Stimulated activated CD4-positive, alpha-beta T cell treated with anti-CD3 and anti-CD28 coated beads, TNF-alpha, amount 100 ng/mL, for 1 hour (primary cell): ENCODE results near the gene TMEM87A.

ENCODE experiments used
- DNase-seq, 3 donors: peaks; one replicate each; pipeline ENCODE4 v3.0.0-alpha.2; 2020; ENCODE audit warnings: low read depth in 3 of 3, low spot score in 1 of 3

The TMEM87A gene

GRCh38 chr15:42207674-42208579 is 65.3 kb downstream of the TMEM87A start, which contains the start of gene VPS39:
Gene VPS39, minus strand, starts transcription at chr15:42208304. Its CDS starts 151 bp downstream, at chr15:42208153.
- peak; percentile 48 to 70 (median 53) for DNase-seq

GRCh38 chr15:42206406-42206805 is 66.8 kb downstream of the TMEM87A start:
- DNase-seq = no peak

- DNase-seq = no peak
These were observed 69.3 kb downstream of the TMEM87A start for GRCh38 chr15:42203891-42204290.

- DNase-seq = no peak
These were observed 70.6 kb downstream of the TMEM87A start for GRCh38 chr15:42202653-42203052.

GRCh38 chr15:42201801-42202200 is 71.4 kb downstream of the TMEM87A start:
- DNase-seq = no peak

- DNase-seq = no peak
These were observed 74.1 kb downstream of the TMEM87A start for GRCh38 chr15:42199126-42199525.

GRCh38 chr15:42198516-42198915 is 74.7 kb downstream of the TMEM87A start:
- no peak for DNase-seq

- no peak for DNase-seq
These were observed 78.7 kb downstream of the TMEM87A start for GRCh38 chr15:42194513-42194912.

- DNase-seq = no peak
These were observed 79.8 kb downstream of the TMEM87A start for GRCh38 chr15:42193383-42193782.

- no peak for DNase-seq
These were observed 81.5 kb downstream of the TMEM87A start for GRCh38 chr15:42191610-42192346.

GRCh38 chr15:42190370-42190769 is 82.9 kb downstream of the TMEM87A start:
- DNase-seq = no peak

GRCh38 chr15:42185801-42186200 is 87.4 kb downstream of the TMEM87A start:
- no peak for DNase-seq

GRCh38 chr15:42184736-42185135 is 88.5 kb downstream of the TMEM87A start:
- DNase-seq = no peak

- no peak for DNase-seq
These were observed 88.9 kb downstream of the TMEM87A start for GRCh38 chr15:42184296-42184695.

GRCh38 chr15:42182961-42183360 is 90.3 kb downstream of the TMEM87A start:
- DNase-seq = no peak

GRCh38 chr15:42182328-42182886 is 90.8 kb downstream of the TMEM87A start:
- DNase-seq = no peak

- no peak for DNase-seq
These were observed 95.2 kb downstream of the TMEM87A start for GRCh38 chr15:42178056-42178455.

- DNase-seq = no peak
These were observed 97.6 kb downstream of the TMEM87A start for GRCh38 chr15:42175671-42176070.

GRCh38 chr15:42172475-42172874 is 100.8 kb downstream of the TMEM87A start:
- DNase-seq = no peak

GRCh38 chr15:42171795-42172194 is 101.4 kb downstream of the TMEM87A start:
- DNase-seq = no peak

GRCh38 chr15:42171122-42171521 is 102.1 kb downstream of the TMEM87A start:
- DNase-seq = no peak
